CD4-positive, alpha-beta T cell treated with Interleukin-17A for 4 hours (primary cell): ENCODE results near the gene INTS6.
A peak's percentile ranks its signal among the peaks of the same experiment; 100 is the strongest.
"Not testable (repeated sequence)": the region's sequence is repeated elsewhere in the genome, so short reads cannot be mapped to it uniquely, and the experiment has no call there.

Experiments
- DNase-seq: peaks from one replicate; pipeline ENCODE4 v3.0.0-alpha.2; 2020; ENCODE audit warnings: mixed read lengths

The INTS6 gene

DNA sequence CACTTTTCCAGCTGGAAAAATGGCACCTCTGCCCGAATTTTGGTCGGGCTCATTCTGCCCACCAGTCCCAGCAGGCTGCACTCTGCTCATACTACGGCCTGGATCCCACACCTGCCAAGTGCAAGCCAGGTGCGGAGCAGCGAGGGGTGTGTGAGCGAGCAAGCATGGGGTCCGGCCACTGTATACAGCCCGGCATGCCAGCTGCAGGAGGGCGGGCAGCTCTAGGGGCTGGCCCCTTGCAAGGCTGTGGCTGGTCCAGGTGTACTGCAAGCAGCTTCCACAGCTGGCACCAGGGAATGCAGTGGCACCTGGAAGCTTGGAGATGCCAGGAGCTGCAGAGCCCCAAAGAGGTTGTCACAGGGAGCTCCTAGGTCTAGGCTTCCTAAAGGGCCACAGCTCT is 2.7 kb upstream of the INTS6 start:
- DNase-seq = no peak

DNA sequence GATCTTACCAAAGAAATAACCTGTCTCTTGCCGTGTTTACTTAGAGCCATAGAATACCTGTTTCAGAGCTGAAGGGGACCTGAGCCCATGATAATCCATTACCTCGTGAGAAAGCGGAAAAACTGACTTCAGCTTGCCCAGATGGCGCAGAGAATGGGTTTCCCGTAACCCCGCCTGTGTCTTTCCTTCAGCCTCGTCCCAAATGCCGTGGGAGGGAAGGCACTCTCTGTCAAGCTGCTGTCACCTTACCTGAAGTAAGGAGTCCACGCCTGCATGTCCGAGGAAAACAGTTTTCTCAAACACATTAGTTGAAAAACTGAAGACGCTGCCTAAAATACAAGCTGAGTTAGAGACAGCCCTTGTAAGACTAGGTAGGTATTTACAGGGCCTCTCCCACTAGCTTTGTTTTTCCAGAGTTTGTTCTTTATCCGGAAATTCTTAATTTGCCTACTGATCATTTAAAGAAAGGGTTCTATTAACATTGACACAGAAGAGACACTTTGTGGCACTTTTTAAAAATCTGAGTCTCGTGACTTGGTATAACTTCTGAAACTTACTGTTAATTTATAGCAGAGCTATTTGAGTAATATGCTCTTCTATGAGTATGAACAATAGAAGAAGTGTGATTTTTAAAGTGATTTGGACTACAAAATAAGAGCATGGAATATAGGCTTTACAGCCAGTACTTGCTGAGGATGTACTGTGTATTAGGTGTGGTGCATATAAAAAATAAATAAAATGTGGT is 1.3 kb upstream of the INTS6 start:
- DNase-seq = peak; percentile 35

DNA sequence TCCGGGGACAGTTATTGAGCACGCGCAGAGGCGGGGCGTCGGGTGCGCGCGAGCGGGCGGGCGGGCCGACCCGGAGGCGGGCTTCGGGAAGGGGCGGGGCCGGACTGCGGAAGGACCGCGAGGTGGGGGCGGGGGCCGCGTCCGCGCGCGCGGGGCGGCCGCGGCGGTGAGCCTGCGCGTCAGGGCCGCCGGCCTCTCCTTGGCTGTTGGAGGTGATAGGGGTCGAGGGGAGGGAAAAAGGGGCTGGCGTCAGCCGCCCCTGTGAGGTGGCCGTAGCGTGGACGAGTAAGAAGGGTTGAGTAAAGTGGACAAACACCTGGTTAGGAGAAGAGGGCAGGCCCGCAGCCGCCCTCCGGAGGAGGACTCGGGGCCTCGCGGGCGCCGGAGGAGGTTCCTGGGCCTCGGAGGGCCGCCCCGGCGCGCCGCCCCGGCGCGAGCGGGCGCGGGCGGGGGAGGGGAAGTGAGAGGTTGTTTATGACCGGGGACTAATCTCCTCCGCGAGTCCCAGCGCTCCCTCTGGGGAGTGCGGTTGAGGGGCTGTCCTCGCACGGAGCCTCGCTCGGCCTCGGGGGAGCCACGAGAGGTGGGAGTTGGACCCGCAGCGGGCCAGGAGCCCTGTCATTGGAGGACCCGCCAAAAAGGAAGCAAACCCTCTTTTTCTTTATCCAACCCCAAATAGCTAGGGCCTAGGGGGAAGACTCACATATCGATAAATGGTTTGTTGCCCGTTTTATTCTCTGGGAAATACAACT is 547 bp upstream of the INTS6 start:
- DNase-seq = peak; percentile 90

DNA sequence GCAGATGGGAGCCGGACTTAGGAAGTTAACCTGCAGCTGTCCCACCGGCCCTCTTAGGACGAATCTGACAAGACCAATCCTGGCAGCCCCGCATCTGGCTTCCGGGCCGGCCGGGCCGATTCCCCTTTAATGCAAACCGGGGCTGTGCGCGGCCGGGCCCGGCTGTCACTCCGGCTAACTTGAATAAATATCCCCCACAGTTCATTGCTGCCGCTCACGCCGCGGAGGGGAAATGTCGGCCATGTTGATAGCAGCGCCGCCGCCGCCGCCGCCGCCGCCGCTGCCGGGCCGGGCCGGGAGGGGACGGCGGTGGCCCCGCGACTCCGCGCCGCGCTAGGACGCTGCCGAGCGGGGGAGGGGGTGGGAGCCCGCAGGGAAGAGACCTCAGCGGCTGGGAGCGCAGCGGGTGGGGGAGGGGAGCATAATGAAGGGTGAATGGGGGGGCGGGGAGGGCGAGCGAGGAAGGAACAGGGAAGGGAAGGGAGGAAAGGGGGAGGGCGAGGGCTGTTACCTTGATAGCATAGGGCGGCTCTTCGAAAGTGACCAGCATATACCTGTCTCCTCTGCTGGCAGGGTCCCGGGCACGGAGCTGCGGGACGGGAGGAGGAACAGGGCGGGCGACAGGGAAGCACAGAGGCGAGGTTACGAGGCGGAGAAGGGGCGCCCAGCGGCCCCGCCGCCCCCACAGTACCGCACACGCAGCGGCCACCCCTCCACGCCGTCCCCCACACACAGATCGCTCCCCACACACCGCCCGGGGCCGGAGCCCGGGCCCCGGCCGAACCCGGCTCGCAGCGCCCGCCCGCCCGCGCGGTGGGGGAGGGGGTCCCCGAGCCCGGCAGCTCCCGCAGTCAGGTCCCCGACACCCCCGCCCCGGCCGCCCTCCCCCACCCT is 1.1 kb downstream of the INTS6 start:
- DNase-seq = peak; percentile 81

DNA sequence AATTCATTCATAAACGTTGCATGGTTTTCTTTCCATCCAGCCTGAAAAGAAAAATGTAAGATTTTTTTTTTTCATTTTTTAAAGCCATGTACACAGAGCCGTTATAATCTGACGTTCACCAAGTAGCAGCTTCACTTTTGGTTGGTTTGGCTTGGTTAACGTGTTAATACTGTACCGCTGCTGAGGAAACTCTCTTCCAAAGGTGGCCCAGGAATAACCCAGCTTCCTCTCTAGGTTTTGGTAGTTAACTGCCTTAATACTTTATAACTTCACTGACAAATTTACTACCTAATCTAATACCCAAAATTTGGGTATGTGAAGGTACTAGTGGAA is 1.7 kb downstream of the INTS6 start:
- no peak for DNase-seq

DNA sequence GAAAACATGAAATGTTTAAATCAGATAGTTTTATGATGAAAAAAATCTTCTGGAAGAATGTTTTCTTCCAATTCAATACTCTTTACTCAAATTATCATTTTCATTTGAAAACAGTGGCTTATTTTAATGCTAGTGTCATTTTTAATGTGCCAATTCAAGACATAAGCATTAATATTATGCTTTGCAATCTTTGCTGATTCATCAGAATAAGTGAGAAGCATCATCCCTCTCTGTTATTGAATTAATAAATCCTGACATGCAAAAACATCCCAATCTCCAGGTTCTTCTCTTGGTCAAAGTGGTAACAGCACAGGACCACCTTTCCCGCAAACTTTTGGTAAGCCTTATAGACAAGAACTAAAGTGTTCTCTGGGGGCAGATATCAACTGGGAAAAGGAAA is 3.8 kb downstream of the INTS6 start:
- DNase-seq = no peak

DNA sequence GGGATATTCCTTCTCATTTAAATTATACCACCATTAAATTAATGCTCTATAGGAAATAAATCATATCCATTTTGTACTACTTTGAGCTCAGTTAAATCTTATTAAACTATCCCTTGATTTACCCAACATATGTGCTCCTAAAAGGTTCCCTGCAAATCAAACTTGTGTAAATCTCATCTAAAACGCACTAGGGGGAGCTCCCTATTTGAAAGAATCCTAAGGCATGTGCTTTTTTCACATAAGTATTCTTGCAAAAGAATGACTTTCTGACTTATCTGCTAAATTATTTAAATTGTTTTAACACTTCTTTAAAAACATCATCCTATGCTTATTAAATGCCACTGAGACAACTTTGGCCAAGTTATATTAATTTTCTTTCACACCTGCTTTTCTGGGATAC is 7.9 kb downstream of the INTS6 start:
- no peak for DNase-seq

DNA sequence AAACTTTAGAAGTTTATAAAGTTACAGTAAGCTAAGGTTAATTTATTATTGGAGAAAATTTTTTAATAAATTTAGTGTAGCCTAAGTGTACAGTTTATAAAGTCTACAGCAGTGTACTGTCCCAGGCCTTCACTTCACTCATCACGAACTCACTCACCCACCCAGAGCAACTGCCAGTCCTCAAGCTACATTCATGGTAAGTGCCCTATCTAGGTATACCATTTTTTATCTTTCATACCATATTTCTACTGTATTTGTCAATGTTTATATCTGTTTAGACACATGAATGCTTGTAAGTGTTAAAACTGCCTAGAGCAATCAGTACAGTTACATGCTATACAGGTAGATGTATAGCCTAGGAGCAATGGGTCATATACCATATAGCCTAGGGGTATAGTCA is 12.5 kb downstream of the INTS6 start:
- DNase-seq = no peak

DNA sequence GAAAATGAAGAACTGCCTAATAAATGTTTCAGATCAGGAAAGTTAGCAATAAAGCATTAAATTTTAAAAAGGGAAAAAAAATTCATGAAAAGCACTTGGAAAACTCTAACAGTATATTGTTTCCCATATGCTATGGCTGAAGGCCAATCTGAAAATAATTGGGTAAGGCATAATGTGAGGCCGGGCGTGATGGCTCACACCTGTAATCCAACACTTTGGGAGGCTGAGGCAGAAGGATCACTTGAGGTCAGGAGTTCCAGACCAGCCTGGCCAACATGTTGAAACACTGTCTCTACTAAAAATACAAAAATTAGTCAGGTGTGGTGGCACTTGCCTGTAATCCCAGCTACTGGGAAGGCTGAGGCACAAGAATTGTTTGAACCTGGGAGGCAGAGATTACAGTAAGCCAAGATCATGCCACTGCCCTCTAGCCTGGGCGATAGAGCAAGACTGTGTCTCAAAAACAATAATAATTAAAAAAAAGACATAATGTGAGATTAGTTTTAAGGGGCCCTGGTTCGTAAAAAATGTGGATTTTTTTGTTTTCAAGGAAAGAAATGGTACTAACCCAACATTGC is 15.2 kb downstream of the INTS6 start:
- DNase-seq = no peak

DNA sequence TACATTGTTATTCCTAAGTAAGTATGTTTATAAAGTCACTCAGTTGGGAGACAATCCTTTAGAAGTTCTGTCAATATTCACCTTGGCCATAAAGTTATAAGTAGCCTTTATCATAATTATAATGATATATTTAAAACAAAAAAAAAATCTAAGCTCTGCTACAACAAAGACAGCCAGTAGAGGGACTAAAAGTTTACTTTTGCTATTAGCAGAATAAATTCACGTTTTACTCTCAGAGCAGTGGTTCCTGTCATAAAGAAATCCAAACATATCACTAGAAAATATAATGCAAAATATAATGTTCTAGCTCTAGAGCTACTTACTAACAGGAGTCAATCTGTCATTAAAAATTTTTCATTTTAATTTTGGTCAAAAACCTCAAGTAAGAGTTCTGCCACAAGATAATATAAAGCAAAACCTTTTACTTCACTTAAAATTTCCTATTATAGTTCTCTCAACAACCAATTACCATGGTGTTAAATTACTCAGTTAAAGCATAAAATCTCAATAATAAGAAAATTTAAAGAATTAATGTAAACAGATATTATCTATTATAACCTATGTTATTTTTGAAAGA is 17.7 kb downstream of the INTS6 start:
- DNase-seq = no peak

DNA sequence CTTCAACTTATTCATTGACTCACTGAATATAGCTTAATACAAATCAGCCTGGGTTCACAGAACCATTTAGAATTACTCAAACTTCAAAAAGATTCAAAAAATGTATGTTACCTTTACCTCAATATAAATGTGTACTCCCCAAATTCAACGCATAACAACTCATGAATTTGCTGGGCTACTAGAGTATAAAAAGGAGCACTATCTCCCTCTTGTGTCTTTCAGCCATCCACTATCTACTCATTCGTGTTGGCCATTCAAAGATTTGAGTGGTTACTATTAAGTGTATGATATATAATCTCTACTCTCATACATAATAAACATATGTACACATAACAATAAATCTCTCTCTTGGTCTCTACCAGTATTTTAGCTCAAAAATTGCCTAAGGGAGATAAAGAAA is 20.3 kb downstream of the INTS6 start:
- no peak for DNase-seq

DNA sequence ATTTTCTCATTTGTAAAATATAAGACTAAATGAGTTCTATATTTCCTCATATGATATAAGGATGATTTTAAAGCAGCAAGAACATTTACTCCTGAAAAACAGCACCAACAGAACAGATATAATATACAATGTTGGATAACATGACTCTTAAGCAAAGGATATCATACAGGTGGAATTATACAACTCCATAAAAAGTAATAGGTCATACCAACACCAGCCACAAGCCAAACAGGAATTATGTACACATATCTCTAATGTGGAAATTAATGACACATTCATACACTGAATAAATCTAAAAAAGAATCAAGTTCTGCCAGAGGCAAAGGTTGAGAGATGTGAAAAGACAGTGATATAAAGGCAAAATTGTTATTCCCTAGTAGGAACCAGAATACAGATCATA is 25.9 kb downstream of the INTS6 start:
- DNase-seq = no peak

DNA sequence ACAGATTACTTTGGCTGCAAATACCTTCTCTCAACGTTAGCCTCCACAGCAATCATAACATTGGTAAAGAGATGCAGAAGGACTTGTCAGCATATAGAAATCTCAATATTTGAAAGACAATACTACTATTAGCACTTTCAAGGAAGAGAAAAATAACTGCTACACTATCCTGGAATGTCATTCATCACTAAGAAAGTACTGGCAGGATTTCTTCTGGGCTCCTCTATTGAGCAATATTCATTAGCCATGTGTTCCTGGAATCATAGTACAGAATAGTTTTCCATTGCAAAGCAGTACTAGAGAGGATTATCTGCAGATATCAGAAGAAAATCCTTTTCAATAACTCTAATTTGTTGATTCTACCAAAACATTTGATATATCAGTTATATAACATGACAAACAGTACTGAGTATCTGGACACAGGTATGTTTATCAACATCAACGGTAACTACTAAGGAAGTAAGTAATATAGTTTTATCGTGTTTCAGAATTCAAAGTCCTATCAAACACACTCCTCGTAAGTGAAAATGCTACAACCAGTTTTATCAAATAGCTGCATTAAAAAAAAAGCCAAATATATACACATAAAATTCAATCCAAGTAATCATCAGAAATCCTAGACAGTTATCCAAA is 27.3 kb downstream of the INTS6 start:
- no peak for DNase-seq

DNA sequence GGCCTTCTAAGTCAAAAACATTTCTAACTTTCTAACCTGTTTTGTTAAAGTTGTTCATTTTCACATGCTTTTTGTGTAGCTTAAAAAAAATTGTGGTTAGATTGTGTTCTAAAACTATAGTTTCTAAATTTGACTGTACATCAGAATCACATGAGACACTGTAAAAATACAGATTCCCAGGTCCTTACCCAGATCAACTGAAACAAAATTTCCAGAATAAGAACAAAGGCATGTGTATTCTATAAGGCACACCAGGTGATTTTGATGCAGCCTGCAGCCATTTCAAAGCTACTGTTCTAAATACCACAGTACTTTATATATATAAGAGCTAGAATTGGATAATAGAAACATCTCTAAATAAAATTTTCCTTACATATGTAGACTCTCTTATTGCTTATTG is 29.1 kb downstream of the INTS6 start:
- DNase-seq = no peak

DNA sequence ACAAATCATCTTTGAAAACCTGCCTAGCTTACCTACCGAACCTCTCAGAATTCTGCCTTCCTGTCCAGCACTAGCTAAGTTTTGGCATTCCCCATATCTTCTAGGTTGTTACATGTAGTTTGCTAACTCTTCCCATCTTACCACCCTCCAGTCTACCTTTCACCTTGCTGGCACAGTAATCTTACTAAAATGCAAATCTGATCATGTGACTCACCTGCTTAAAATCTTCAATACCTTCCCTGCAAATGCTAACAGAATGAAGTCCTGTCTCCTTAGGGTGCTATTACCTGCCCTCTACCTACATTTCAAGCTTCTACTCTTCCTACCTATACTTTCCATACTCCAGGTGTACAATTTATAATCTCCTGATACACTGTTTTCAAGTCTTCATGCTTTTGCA is 30.4 kb downstream of the INTS6 start:
- no peak for DNase-seq

DNA sequence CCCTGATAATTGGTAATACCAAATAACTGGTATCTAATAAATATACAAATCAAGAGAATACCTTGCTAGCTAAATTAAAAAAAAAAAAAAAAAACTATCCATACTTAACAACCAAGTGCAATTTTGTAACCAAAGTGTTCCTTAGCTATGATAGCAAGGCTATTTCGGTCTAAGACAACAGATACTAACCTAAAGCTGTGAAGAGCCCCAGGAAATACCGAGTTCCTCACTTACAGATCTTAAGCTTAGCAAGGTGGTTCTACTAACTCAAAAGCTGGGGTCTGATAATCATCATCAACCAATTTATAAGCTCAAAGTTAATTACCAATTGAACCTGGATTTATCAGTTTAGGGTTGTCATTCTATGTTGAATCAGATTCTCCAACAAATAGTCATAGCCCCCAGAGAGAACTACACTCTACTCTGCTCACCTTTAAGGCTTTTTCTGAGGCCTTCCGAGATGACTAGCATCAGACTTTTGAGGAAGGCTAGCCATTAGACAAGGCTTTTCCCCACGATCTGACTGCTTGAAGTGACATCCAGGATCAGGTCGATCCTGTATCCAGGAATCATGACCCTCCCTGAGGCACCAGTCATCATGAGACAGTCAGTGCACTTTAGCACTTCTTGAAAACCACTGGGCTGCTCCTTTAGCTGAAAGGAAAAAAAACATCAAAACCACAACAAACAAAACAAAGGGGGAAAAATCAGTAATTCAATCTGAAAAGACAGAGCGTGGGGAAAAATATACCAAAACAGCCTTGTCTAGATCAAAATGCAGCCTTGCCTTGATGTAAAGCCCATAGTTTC is 31.9 kb downstream of the INTS6 start:
- no peak for DNase-seq

DNA sequence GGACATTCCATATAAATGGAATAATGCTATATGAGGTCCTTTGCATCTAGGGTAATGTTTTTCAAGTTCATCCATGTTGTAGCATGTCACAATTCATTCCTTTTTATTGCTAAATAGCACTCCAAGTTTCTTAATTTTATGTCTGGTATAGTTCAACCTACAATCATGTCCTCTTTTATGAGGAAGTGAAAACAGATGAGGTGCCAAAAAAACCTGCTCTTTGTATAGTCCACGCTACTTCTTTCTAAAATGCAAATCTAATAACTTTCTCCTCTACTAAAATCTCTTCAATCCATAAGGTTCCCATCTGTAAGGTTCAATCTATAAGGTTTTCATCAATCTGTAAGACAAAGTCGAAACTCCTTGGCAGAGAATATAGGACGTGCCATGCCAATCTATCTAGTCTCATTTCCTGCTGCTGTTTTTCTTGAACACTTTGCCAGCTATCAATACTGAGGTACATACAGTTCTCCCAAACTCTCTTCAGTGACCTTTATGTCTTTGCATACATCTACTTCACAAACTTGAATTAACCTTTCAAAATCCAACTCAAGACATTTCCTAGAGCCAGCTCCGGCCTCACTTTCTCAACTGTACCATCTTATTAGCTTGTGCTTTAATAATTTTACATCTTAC is 33.7 kb downstream of the INTS6 start:
- no peak for DNase-seq

DNA sequence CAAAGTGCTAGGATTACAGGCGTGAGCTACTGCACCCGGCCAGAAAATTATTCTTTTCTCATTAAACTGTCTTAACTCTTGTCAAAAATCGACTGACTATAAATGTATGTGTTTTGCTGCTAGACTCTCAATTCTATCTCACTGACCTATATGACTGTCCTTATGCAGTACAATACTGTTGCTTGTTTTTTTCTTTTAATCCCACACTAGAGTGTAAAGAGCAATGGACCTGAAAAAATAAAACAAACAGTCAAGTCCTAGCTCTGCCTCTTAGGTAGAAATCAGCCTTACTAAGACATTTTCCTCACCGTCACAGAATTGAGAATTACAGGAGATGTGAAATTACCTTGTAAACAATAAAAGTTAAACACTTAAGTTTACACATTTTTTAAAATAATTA is 35.1 kb downstream of the INTS6 start:
- no peak for DNase-seq

DNA sequence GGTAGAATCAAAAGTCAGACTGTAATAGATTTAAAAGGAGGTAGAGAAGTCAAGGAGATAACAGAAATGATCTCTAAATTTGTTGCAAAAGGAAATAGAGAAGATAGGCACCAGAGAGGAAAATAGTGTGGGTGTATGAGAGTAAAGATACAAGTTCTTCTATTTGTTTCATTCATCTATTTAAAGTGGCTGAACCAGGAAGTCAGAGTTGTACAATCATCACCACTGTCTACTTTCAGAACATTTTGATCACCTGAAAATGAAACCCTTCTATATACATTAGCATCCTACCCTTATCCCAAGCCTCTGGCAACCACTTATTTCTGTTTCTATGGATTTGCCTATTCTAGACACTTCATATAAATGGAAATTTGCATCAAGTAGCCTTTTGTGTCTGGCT is 36.7 kb downstream of the INTS6 start:
- DNase-seq = no peak

DNA sequence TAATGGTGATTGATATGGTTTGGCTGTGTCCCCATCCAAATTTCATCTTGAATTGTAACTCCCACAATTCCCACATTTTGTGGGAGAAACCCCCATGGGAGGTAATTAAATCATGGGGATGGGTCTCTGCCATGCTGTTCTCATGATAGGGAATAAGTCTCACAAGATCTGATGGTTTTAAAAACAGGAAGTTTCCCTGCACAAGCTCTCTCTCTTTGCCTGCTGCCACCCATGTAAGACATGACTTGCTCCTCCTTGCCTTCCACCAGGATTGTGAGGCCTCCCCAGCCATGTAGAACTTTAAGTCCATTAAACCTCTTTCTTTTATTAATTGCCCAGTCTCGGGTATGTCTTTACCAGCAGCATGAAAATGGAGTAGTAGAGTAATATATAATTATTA is 37.5 kb downstream of the INTS6 start:
- not testable (repeated sequence) for DNase-seq

DNA sequence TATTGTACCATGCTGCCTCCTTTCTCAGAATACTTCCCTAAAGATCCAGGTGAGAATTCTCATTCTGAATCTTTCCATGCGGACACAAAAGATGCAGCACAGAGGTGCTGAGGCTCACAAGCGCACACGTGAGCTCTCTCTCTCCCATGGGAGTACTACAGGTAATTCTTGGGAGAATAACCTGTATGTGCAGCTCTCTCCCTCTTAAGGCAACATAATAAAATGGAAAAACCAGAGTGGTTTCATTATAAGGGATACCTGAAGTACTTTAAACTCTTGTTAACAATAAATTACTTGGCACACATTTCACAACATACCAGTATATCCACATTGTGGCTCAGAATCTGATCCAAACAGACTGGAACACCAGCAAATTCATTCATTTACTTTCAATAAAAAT is 40.4 kb downstream of the INTS6 start:
- no peak for DNase-seq
